BE2C (cell line): ENCODE results near the gene CDH23.

Experiments
- DNase-seq: peaks from one replicate; pipeline ENCODE4 v3.0.0-alpha.2; 2020
- H3K27me3 ChIP-seq: fragments of 250-450 bp; sonication (Bioruptor Pico); 2 replicates; pipeline ENCODE4 v1.5.1; 2020; ENCODE audit warnings: mild to moderate bottlenecking
- H3K36me3 ChIP-seq: fragments of 250-450 bp; sonication (Bioruptor Pico); 2 replicates; pipeline ENCODE4 v1.5.1; 2020; ENCODE audit warnings: mild to moderate bottlenecking
- H3K4me1 ChIP-seq: fragments of 250-450 bp; sonication (Bioruptor Pico); 2 replicates; pipeline ENCODE4 v1.5.1; 2020
- H3K4me3 ChIP-seq: 2 replicates; pipeline ENCODE4 v1.5.1; 2011; ENCODE audit warnings: low read depth, low read length
- H3K9me3 ChIP-seq: fragments of 250-450 bp; sonication (Bioruptor Pico); 2 replicates; pipeline ENCODE4 v1.5.1; 2020
- TF ChIP-seq, protein P1 (sequence below): IDR thresholded peaks from 2 replicates; pipeline ENCODE4 v1.5.1; 2012; ENCODE audit warnings: mild to moderate bottlenecking, low read depth, low read length

CDH23 gene

DNA sequence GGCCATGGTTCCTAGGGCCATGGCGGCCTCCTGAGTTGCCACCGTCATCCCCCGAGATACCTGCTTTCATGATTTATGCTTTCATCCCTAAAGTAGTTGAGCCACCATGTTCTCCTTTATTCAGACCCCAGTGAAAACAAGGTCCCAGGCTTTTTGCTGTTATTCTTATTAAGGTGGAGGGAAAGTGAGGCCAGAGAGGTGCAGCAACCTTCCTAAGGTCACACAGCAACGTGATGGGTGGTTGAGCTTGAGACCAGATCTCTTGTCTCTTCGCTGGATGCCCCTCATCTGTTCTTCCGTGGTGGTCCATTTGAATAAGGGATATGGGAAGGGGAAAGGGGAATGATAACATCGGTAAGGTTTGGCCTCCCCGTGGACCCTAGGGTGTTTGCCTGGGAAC lies 180.6 kb downstream of the CDH23 start:
- no peaks in the 10 kb centered on the region for H3K27me3 ChIP-seq
- TF ChIP-seq, protein P1, sequence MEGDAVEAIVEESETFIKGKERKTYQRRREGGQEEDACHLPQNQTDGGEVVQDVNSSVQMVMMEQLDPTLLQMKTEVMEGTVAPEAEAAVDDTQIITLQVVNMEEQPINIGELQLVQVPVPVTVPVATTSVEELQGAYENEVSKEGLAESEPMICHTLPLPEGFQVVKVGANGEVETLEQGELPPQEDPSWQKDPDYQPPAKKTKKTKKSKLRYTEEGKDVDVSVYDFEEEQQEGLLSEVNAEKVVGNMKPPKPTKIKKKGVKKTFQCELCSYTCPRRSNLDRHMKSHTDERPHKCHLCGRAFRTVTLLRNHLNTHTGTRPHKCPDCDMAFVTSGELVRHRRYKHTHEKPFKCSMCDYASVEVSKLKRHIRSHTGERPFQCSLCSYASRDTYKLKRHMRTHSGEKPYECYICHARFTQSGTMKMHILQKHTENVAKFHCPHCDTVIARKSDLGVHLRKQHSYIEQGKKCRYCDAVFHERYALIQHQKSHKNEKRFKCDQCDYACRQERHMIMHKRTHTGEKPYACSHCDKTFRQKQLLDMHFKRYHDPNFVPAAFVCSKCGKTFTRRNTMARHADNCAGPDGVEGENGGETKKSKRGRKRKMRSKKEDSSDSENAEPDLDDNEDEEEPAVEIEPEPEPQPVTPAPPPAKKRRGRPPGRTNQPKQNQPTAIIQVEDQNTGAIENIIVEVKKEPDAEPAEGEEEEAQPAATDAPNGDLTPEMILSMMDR = no peak

DNA sequence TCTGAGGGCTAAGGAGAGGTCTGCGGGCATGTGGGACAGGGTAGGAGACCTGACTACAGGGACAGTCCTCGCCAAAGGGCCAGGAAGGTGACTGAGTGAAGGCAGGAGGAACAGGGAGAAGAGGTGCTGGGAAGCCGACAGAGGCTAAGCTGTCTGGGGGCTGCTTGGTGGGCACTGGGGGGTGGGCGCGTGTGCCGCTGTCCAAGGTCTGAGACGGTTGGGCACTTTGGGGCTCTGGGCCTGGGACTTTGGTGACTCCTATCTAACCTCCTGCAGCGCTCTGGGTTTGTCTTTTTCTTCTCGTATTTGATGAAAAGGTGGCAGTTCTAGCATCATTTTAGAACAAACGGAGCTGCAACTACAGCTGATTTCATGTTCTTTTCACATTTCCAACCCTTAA lies 181.3 kb downstream of the CDH23 start:
- no peaks in the 10 kb centered on the region for H3K9me3 ChIP-seq
- no peaks in the 10 kb centered on the region for H3K27me3 ChIP-seq
- TF ChIP-seq, protein P1 = no peak
- no peak overlapping the region for H3K4me3 ChIP-seq
- no peak for DNase-seq
- H3K4me1 ChIP-seq = peaks cover 17% of the 10 kb centered on the region
- H3K36me3 ChIP-seq = no peaks in the 10 kb centered on the region

More for the DNA sequence above, 180.6 kb downstream of the CDH23 start:
- no peaks in the 10 kb centered on the region for H3K9me3 ChIP-seq
- no peaks in the 10 kb centered on the region for H3K36me3 ChIP-seq
- no peak overlapping the region for H3K4me3 ChIP-seq
- peaks cover 17% of the 10 kb centered on the region for H3K4me1 ChIP-seq
- no peak for DNase-seq

DNA sequence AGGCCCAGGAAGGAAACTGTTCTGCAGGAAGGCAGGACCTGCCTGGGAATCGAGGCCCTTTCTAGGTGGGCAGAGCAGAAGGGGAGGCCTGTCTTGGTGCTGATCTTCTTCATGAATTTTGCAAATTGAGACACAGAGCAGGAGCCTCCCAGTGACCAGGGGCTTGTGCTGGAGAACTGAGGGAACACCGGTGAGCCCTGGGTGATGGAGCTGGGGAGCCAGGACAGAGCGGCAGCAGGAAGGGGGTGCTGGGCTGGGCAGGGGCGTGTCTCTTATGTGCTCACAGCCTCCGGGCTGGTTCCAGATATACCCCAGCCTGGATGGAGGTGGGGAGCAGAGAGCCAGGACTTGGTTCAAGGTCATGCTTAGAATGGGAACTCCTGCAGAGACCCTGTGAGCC lies 182.9 kb downstream of the CDH23 start:
- H3K36me3 ChIP-seq = no peaks in the 10 kb centered on the region
- H3K4me1 ChIP-seq = peaks cover 17% of the 10 kb centered on the region
- TF ChIP-seq, protein P1 = no peak
- H3K4me3 ChIP-seq = no peak overlapping the region
- H3K27me3 ChIP-seq = no peaks in the 10 kb centered on the region
- DNase-seq = no peak
- H3K9me3 ChIP-seq = no peaks in the 10 kb centered on the region

DNA sequence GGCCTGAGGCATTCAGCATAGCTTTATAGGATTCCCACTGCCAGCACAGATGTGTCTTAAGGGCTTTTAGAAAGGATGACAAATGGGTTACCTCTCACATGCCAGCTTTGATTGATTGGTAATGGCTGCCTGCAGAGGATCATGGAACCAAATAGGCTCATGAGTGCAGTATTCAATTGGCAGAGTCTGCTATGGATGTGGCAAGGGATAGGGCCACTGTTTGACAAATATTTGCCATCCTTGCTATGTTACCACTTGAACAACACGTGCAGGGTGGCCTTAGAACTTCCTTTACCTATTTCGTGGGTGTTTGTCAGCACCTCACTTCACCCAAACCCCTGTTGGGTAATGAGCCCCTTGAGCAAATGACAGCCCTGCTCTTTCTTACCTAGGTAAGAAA lies 183.7 kb downstream of the CDH23 start:
- TF ChIP-seq, protein P1 = no peak
- no peaks in the 10 kb centered on the region for H3K36me3 ChIP-seq
- H3K9me3 ChIP-seq = no peaks in the 10 kb centered on the region
- DNase-seq = no peak
- H3K27me3 ChIP-seq = no peaks in the 10 kb centered on the region
- H3K4me3 ChIP-seq = no peak overlapping the region
- peaks cover 24% of the 10 kb centered on the region for H3K4me1 ChIP-seq

DNA sequence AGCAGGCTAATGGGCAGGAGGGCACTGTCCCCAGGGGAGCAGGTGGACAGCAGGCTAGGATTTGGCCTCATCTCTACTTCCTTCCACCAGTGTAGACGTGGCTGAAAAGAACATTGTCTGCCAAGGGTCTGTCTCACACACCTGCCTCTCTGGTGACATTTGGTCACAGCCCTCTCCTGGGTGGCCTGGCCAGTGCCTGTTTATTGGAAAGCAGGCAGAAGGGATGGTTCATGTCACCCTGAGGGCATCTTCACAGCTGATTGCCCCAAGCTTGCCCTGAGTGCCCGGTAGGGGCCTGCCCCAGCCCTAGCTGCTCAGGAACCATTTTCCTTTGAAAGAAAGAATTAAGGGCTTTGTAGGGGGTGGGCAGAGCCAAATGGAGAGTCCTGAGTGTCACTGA lies 184.2 kb downstream of the CDH23 start:
- TF ChIP-seq, protein P1 = no peak
- no peak for DNase-seq
- Histone ChIP-seq H3K27me3 (no peaks in the 10 kb centered on the region), H3K4me3 (no peak overlapping the region), H3K36me3 (no peaks in the 10 kb centered on the region), H3K4me1 (peaks cover 24% of the 10 kb centered on the region), H3K9me3 (no peaks in the 10 kb centered on the region)

DNA sequence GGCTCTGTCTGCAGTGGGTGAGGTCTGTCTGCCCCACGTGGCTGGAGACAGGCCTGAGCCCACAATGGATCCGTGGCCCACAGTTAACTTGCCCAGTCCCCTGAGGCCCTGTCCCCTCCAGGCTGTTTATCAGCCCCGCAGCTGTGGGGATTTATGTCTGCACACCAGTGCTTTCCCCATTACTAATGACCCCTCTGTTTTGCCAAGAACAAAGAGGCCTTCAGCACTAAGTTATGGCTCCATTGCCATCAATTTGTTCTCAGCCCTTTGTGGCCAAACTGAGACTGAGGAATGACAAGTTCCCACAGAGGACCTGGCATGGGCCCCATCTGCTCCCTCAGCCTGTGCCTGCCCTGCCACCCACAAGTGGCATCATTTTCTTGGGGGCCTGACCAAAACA lies 184.7 kb downstream of the CDH23 start:
- DNase-seq = peak; percentile 31
- no peaks in the 10 kb centered on the region for H3K27me3 ChIP-seq
- no peaks in the 10 kb centered on the region for H3K9me3 ChIP-seq
- TF ChIP-seq, protein P1 = no peak
- peaks cover 20% of the 10 kb centered on the region for H3K4me1 ChIP-seq
- H3K36me3 ChIP-seq = no peaks in the 10 kb centered on the region
- no peak overlapping the region for H3K4me3 ChIP-seq
